ENCODE data around the gene ASPSCR1. TPM values are rescaled to one million over a fixed set of nuclear protein-coding genes. Genes with fewer than 3 reads are reported as not detected.
"Not testable (repeated sequence)": the region's sequence is repeated elsewhere in the genome, so short reads cannot be mapped to it uniquely, and the experiment has no call there.

The ASPSCR1 gene
- total RNA-seq, 2 donors from 2014 or later: 17.9 to 57.4 TPM

DNA sequence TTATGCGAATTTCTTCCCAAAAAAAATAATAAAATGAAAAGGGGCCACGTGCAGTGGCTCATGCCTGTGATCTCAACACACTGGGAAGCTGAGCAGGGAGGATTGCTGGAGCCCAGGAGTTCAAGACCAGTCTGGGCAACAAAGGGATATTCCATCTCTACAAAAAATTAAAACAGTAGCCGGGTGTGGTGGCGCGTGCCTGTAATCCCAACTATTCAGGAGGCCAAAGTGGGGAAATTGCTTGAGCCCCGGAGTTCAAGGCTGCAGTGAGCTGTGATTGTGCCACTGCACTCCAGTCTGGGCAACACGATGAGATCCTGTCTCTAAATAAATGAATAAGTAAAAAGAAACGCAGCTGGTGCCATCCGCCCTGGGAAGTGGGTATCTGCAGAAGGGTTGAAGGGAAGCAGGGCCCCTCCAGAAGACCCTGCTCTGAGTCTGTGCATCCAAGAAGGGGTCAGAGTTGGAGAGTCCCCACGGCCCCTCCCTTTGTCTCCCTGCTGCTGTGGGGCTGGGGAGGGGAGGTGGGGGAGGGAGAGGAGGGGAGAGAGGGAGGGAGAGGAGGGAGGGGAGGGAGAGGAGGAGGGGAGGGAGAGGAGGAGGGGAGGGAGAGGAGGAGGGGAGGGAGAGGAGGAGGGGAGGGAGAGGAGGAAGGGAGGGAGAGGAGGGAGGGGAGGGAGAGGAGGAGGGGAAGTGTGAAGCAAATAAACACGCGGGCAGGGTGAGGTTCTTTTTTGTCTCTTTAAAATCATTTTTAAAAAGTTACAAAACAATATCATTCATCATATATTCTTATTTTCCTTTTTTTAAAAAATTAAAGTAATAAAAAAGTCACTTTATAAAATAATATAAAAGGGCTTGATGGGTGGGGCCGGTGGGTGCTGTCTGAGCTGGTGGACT lies 25.4 kb upstream of the ASPSCR1 start:
- WGBS, 2 donors: 57 to 61% methylated on average over 12 to 13 of the region's 13 CpGs
- ATAC-seq (no peak), DNase-seq (no peak)
- no peaks in the 10 kb centered on the region for H3K9me3 ChIP-seq
- H3K27ac ChIP-seq: no peak overlapping the region
- H3K4me1 ChIP-seq: no peaks in the 10 kb centered on the region
- H3K27me3 ChIP-seq: no peaks in the 10 kb centered on the region
- intact Hi-C loops (cut with DNase I): loop anchor here (10.0 kb wide), 1 partner anchor 203 kb away; no protein-coding TSS in a partner anchor
- TF ChIP-seq CTCF (IDR thresholded peaks at IDR 0.05) (no peak), POLR2A (IDR thresholded peaks at IDR 0.05) (no peak)
- no peak overlapping the region for H3K4me3 ChIP-seq
- no peaks in the 10 kb centered on the region for H3K36me3 ChIP-seq (replicated peaks in 1 of 2; ENCODE audit: insufficient read depth in 1 of 2, low read depth in 2 of 2)

- WGBS, 2 donors: 72 to 77% methylated on average over 5 to 14 of the region's 16 CpGs
- no peaks in the 10 kb centered on the region for H3K27me3 ChIP-seq
- no peaks in the 10 kb centered on the region for H3K9me3 ChIP-seq
- TF ChIP-seq CTCF (IDR thresholded peaks at IDR 0.05) (no peak), POLR2A (IDR thresholded peaks at IDR 0.05) (no peak)
- H3K4me3 ChIP-seq: no peak overlapping the region
- no peak for ATAC-seq
- intact Hi-C loops (cut with DNase I): loop anchor here (10.0 kb wide), 1 partner anchor 202 kb away; no protein-coding TSS in a partner anchor
- no peak for DNase-seq
- H3K36me3 ChIP-seq (replicated peaks in 1 of 2; ENCODE audit: insufficient read depth in 1 of 2, low read depth in 2 of 2): no peaks in the 10 kb centered on the region
- no peaks in the 10 kb centered on the region for H3K4me1 ChIP-seq
- H3K27ac ChIP-seq: no peak overlapping the region
Measured at GRCh38 chr17:81952792-81953228, 24.6 kb upstream of the ASPSCR1 start.

GRCh38 chr17:81953443-81953842 lies 24.0 kb upstream of the ASPSCR1 start:
- H3K36me3 ChIP-seq (replicated peaks in 1 of 2; ENCODE audit: insufficient read depth in 1 of 2, low read depth in 2 of 2); H3K27ac ChIP-seq; DNase-seq; H3K4me3 ChIP-seq; H3K4me1 ChIP-seq; ATAC-seq; H3K27me3 ChIP-seq; H3K9me3 ChIP-seq: not testable (repeated sequence)
- peak in 1 of 7 experiments; percentile 19 for TF ChIP-seq CTCF (IDR thresholded peaks at IDR 0.05)
- WGBS, 2 donors: 68 to 88% methylated on average over 5 of the region's 5 CpGs
- intact Hi-C loops (cut with DNase I): loop anchor here (10.0 kb wide), 1 partner anchor 201 kb away; no protein-coding TSS in a partner anchor

DNA sequence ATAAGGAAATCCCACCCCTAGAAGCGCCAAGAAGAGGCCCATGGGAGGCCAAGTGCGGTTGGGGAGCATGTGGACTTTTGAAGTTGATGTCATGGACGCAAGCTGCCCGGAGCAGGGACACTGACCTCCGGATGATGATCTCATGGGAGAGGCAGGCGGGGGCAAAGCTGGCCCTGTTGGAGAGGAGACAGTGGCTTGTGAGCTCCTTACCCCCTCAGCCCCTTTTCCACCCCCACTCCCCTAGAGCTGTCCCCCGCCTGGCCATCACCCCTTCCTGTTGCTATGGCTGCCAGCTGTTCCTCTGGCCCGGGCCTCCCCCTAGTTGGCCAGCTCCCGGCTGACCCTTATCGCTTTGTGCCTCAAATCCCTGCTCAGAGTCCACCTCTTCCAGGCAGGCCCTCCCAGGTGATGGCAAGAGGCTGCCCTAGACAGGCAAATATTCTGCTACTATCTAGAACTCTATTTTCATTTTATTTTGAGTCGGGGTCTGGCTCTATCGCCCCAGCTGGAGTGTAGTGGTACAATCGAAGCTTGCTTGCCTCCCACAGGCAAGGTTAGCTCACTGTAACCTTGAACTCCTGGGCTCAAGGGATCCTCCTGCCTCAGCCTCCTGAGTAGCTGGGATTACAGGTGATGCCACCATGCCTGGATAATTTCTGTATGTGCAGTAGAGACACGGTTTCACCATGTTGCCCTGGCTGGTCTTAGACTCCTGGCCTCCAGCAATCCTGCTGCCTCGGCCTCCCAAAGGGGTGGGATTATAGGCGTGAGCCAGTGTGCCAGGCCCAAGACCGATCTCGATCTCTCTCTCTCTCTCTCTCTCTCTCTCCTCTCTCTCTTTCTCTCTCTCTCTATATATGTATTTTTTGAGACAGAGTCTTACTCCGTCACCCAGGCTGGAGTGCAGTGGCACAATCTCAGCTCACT lies 23.0 kb upstream of the ASPSCR1 start:
- WGBS, 2 donors: 79% methylated on average over 18 to 19 of the region's 19 CpGs
- DNase-seq (no peak), ATAC-seq (no peak)
- no peaks in the 10 kb centered on the region for H3K9me3 ChIP-seq
- no peak overlapping the region for H3K4me3 ChIP-seq
- peaks cover 4% of the 10 kb centered on the region for H3K4me1 ChIP-seq
- H3K27ac ChIP-seq: no peak overlapping the region
- no peaks in the 10 kb centered on the region for H3K36me3 ChIP-seq (replicated peaks in 1 of 2; ENCODE audit: insufficient read depth in 1 of 2, low read depth in 2 of 2)
- intact Hi-C loops (cut with DNase I): loop anchor here (10.0 kb wide), 1 partner anchor 200 kb away; no protein-coding TSS in a partner anchor
- H3K27me3 ChIP-seq: peaks cover 0 to 7% of the 10 kb centered on the region in 2 donors
- TF ChIP-seq POLR2A (IDR thresholded peaks at IDR 0.05) (no peak), CTCF (IDR thresholded peaks at IDR 0.05) (no peak)

Data from body of pancreas (tissue), 4 donors.